Measurements from ENCODE around the gene DEPDC5. TPM values are rescaled to one million over a fixed set of nuclear protein-coding genes. Genes with fewer than 3 reads are reported as not detected.

The DEPDC5 gene
- total and polyA plus RNA-seq, 9 of the 15 experiments (the other 6 are each of a cell fraction or from before 2014, with no cell fraction given) = 2.3 to 12.3 (median 10.7) TPM

DNA sequence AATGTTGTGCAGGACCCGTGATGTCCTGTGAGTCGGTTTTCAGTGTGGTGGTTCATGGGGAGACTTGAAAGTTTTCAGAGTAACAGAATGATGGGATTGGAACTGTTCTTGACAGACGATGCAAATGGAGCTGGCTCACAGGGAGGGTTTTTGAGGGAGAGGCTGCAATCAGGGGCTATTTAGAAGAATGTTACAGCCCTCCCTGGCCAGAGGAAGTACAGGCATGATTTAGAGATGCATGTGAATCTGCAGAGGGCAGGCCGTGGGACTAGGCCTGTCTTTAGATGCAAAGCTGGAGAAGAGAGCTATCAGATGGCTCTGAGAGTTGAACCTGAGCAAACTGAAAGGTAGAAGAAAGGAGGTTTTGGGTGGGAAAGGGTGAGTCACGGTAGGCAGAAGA is 115.9 kb downstream of the DEPDC5 start:
- no peak overlapping the region for H2AFZ ChIP-seq (ENCODE audit: low read depth, low read length)
- H3K9me1 ChIP-seq (ENCODE audit: control insufficient read depth, insufficient read depth, low read length) = no peaks in the 10 kb centered on the region
- H3K4me2 ChIP-seq (ENCODE audit: insufficient read depth, low read length) = no peak overlapping the region
- H4K20me1 ChIP-seq (replicated peaks; ENCODE audit: control insufficient read depth, insufficient read depth, low read length) = no peaks in the 10 kb centered on the region
- no peaks in the 10 kb centered on the region for H3K27me3 ChIP-seq (ENCODE audit: control insufficient read depth in 2 of 2, insufficient read depth in 2 of 2, low read length in 2 of 2)
- peaks cover 0 to 19% of the 10 kb centered on the region in 2 experiments; a peak in 3 of 5 replicates for H3K4me1 ChIP-seq (replicated peaks in 1 of 2; ENCODE audit: control insufficient read depth in 2 of 2, insufficient read depth in 2 of 2, low read length in 2 of 2)
- no peaks in the 10 kb centered on the region for H3K79me2 ChIP-seq (ENCODE audit: control insufficient read depth, insufficient read depth, low read length)
- no peak for TF ChIP-seq BDP1 (IDR thresholded peaks at IDR 0.05; ENCODE audit: insufficient read depth, insufficient read length)
- no peak for TF ChIP-seq CTBP1 (IDR thresholded peaks at IDR 0.05; ENCODE audit: borderline replicate concordance)
- TF ChIP-seq GATAD2A (IDR thresholded peaks at IDR 0.05) = no peak
- TF ChIP-seq, protein P1, sequence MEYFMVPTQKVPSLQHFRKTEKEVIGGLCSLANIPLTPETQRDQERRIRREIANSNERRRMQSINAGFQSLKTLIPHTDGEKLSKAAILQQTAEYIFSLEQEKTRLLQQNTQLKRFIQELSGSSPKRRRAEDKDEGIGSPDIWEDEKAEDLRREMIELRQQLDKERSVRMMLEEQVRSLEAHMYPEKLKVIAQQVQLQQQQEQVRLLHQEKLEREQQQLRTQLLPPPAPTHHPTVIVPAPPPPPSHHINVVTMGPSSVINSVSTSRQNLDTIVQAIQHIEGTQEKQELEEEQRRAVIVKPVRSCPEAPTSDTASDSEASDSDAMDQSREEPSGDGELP (CRISPR knock-in tag; IDR thresholded peaks at IDR 0.05; ENCODE audit: borderline replicate concordance) = no peak
- no peak for TF ChIP-seq POLR3A (IDR thresholded peaks at IDR 0.05; ENCODE audit: borderline replicate concordance, extremely low read depth, insufficient read depth, insufficient read length)
- no peak for TF ChIP-seq ZNF778 (CRISPR knock-in tag; IDR thresholded peaks at IDR 0.05)
- no peak for TF ChIP-seq ZNF79 (CRISPR knock-in tag; IDR thresholded peaks at IDR 0.05; ENCODE audit: low read depth)
- no peak for TF ChIP-seq HMGN3 (IDR thresholded peaks at IDR 0.05; ENCODE audit: borderline replicate concordance, extremely low read depth, insufficient read length, low read depth, low read length)
- TF ChIP-seq KDM5B (IDR thresholded peaks at IDR 0.05; ENCODE audit: insufficient replicate concordance, low read depth, low read length) = no peak
- TF ChIP-seq EP300 (IDR thresholded peaks at IDR 0.05; ENCODE audit: low read length) = no peak
- TF ChIP-seq MAZ (CRISPR knock-in tag; conservative IDR thresholded peaks at IDR 0.05 in 1 of 2, IDR thresholded peaks at IDR 0.05 in 1 of 2) = no peak
- no peak for TF ChIP-seq ZNF76 (CRISPR knock-in tag; IDR thresholded peaks at IDR 0.05; ENCODE audit: borderline replicate concordance)
- TF ChIP-seq CCAR2 (IDR thresholded peaks at IDR 0.05; ENCODE audit: low read depth, low read length) = no peak
- no peak for TF ChIP-seq MEF2A (IDR thresholded peaks at IDR 0.05; ENCODE audit: control insufficient read depth, low read depth, low read length)
- no peak for TF ChIP-seq SRSF3 (IDR thresholded peaks at IDR 0.05; ENCODE audit: insufficient read depth, low read length)
- TF ChIP-seq, protein P2, sequence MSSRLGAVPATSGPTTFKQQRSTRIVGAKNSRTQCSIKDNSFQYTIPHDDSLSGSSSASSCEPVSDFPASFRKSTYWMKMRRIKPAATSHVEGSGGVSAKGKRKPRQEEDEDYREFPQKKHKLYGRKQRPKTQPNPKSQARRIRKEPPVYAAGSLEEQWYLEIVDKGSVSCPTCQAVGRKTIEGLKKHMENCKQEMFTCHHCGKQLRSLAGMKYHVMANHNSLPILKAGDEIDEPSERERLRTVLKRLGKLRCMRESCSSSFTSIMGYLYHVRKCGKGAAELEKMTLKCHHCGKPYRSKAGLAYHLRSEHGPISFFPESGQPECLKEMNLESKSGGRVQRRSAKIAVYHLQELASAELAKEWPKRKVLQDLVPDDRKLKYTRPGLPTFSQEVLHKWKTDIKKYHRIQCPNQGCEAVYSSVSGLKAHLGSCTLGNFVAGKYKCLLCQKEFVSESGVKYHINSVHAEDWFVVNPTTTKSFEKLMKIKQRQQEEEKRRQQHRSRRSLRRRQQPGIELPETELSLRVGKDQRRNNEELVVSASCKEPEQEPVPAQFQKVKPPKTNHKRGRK (tag; IDR thresholded peaks at IDR 0.05) = no peak
- no peak for TF ChIP-seq ZNF436 (CRISPR knock-in tag; IDR thresholded peaks at IDR 0.05)
- TF ChIP-seq, protein P3, sequence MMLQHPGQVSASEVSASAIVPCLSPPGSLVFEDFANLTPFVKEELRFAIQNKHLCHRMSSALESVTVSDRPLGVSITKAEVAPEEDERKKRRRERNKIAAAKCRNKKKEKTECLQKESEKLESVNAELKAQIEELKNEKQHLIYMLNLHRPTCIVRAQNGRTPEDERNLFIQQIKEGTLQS (IDR thresholded peaks at IDR 0.05) = no peak
- TF ChIP-seq, protein P3 (CRISPR knock-in tag; conservative IDR thresholded peaks at IDR 0.05) = no peak
- no peak for TF ChIP-seq TAL1 (IDR thresholded peaks at IDR 0.05)
- no TSS peak for BruUV-seq (replicated peaks)
- ATAC-seq (no peak), FAIRE-seq (no peak), DNase-seq (ENCODE audit: extremely low read depth in 1 of 4, low spot score in 3 of 4) (no peak)
- H3K9ac ChIP-seq (ENCODE audit: insufficient read depth in 1 of 2, low read depth in 2 of 2, low read length in 2 of 2) = no peak overlapping the region
- no peaks in the 10 kb centered on the region for H3K9me3 ChIP-seq (replicated peaks; ENCODE audit: control insufficient read depth, insufficient read depth, low read depth, low read length)
- POLR2A ChIA-PET = no interaction called here
- H3K4me3 ChIP-seq = no peak overlapping the region
- H3K27ac ChIP-seq (ENCODE audit: extremely low read depth, low read depth, low read length) = no peak overlapping the region
- H3K36me3 ChIP-seq (ENCODE audit: control insufficient read depth, insufficient read depth, low read length) = peaks cover 22% of the 10 kb centered on the region; the same call in 2 of the 3 replicates
- CTCF ChIA-PET (ENCODE audit: low intra/inter-chr PET ratio) = no interaction called here
- in situ Hi-C loops (cut with MboI) = loop anchor here (5.0 kb wide), 1 partner anchor 78 kb away; no protein-coding TSS in a partner anchor
- 51% methylated on average over 5 of the region's 5 CpGs for WGBS (ENCODE audit: insufficient coverage, low coverage, missing lambda C conversion rate)
- intact Hi-C loops (cut with micrococcal nuclease) = loop anchor here (10.0 kb wide), 1 partner anchor 205 kb away; the partner anchor contains the start of gene PISD

All from K562 (cell line).